Caco-2 (cell line): Measurements from ENCODE around the gene PUDP. TPM values are rescaled to one million over a fixed set of nuclear protein-coding genes. Genes with fewer than 3 reads are reported as not detected.

Source experiments
- BruUV-seq: library from RNA; stranded (reverse); fragments of 400-500 nt; replicated peaks from 2 replicates; lab custom pipeline; 2021; lab: Mats Ljungman, UMichigan
- CTCF ChIA-PET: fragments of 300-600 bp; sonication (Branson Sonifier 250); formaldehyde crosslinking; loops from one replicate; lab custom pipeline; 2022; ENCODE audit warnings: antibody characterized with exemption; lab: Charles Lee
- POLR2A ChIA-PET: fragments of 300-600 bp; sonication (Branson Sonifier 250); formaldehyde crosslinking; loops from one replicate; lab custom pipeline; 2022; ENCODE audit warnings: antibody characterized with exemption; lab: Charles Lee
- DNase-seq, 2 experiments: peaks; one replicate each; pipeline versions ENCODE4 v3.0.0 to v3.0.0-alpha.2; 2020 to 2022
- H3K27me3 ChIP-seq: replicated peaks from 2 replicates; pipeline ENCODE4 v1.6.0; 2011; ENCODE audit warnings: low read length; ENCODE audit not compliant: control insufficient read depth, insufficient read depth
- H3K36me3 ChIP-seq: 2 replicates; pipeline ENCODE4 v1.5.1; 2011; ENCODE audit warnings: low read length; ENCODE audit not compliant: control insufficient read depth, insufficient read depth
- H3K4me1 ChIP-seq: fragments of 250-450 bp; sonication (Bioruptor Pico); 2 replicates; pipeline ENCODE4 v1.5.1; 2020; ENCODE audit warnings: mild to moderate bottlenecking
- H3K4me3 ChIP-seq: 2 replicates; pipeline ENCODE4 v1.5.1; 2011; ENCODE audit warnings: low read depth, mild to moderate bottlenecking, control low read depth, low read length
- H3K9me3 ChIP-seq: fragments of 250-450 bp; sonication (Bioruptor Pico); 2 replicates; pipeline ENCODE4 v1.5.1; 2020; ENCODE audit warnings: mild to moderate bottlenecking, moderate library complexity
- H3K27ac Mint-ChIP-seq: one replicate; pipeline ENCODE4 v1.8.0; 2022; ENCODE audit warnings: mixed read lengths; ENCODE audit not compliant: unreplicated experiment
- H3K27me3 Mint-ChIP-seq: one replicate; pipeline ENCODE4 v1.8.0; 2022; ENCODE audit warnings: mixed read lengths; ENCODE audit not compliant: insufficient read depth, unreplicated experiment
- H3K36me3 Mint-ChIP-seq: one replicate; pipeline ENCODE4 v1.8.0; 2022; ENCODE audit warnings: mild to moderate bottlenecking, mixed read lengths; ENCODE audit not compliant: insufficient read depth, unreplicated experiment
- H3K4me1 Mint-ChIP-seq: one replicate; pipeline ENCODE4 v1.8.0; 2022; ENCODE audit warnings: low read depth, mixed read lengths; ENCODE audit not compliant: unreplicated experiment
- H3K4me3 Mint-ChIP-seq: one replicate; pipeline ENCODE4 v1.8.0; 2022; ENCODE audit warnings: mild to moderate bottlenecking, moderate library complexity, mixed read lengths; ENCODE audit not compliant: unreplicated experiment
- H3K9me3 Mint-ChIP-seq: one replicate; pipeline ENCODE4 v1.8.0; 2022; ENCODE audit warnings: mixed read lengths; ENCODE audit not compliant: unreplicated experiment
- intact Hi-C: fragments of 100-400 bp; cut with micrococcal nuclease; formaldehyde crosslinking; loops from one replicate; pipeline ENCODE4 v1.10.0; 2022; ENCODE audit not compliant: unreplicated experiment
- total RNA-seq: library from RNA; stranded (reverse); gene quantifications from 2 replicates; pipeline ENCODE4 v1.2.3, GENCODE V29; 2022
- TF ChIP-seq, protein P1 (sequence below), 2 experiments: fragments of 200-600 bp in 1 of 2; IDR thresholded peaks; 1 replicate in 1 of 2; 2 replicates in 1 of 2; pipeline versions ENCODE4 v1.5.1 to v1.8.0; 2011 to 2022; ENCODE audit warnings: antibody characterized with exemption in 1 of 2, control low read depth in 1 of 2, inconsistent platforms in 1 of 2, low read depth in 1 of 2, low read length in 1 of 2, mild to moderate bottlenecking in 1 of 2, moderate library complexity in 1 of 2; ENCODE audit not compliant: insufficient read depth in 1 of 2, severe bottlenecking in 1 of 2, unreplicated experiment in 1 of 2

PUDP gene
- total RNA-seq, 1 experiment from 2014 or later = 57.5 TPM

DNA sequence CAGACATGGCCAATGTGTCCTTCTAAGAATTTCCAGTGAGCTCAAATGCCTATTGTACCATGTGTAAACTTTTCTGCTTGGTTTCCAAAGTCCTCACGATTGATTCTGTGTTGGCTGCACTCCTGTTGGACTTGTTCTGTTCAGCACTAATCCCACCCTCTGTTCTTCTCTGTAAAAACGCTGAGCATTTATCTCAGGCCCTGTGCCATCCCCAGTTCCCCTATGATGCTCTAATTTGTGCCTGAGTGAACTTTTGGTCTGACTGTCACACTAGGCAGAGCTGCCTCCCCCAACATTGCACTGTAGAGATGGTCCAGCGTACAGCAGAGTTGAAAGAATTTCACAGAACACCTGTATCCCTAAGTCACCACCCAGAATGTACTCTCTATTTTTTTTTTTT, 76.6 kb downstream of the PUDP start:
- DNase-seq = no peak
- POLR2A ChIA-PET = no interaction called here
- Mint-ChIP-seq H3K4me3 (no peak overlapping the region), H3K36me3 (peaks cover 24% of the 10 kb centered on the region), H3K27me3 (no peaks in the 10 kb centered on the region), H3K4me1 (peaks cover 16% of the 10 kb centered on the region), H3K9me3 (no peaks in the 10 kb centered on the region), H3K27ac (peak overlapping the region; percentile 72)
- intact Hi-C loops = no loop called here
- TF ChIP-seq, protein P1, sequence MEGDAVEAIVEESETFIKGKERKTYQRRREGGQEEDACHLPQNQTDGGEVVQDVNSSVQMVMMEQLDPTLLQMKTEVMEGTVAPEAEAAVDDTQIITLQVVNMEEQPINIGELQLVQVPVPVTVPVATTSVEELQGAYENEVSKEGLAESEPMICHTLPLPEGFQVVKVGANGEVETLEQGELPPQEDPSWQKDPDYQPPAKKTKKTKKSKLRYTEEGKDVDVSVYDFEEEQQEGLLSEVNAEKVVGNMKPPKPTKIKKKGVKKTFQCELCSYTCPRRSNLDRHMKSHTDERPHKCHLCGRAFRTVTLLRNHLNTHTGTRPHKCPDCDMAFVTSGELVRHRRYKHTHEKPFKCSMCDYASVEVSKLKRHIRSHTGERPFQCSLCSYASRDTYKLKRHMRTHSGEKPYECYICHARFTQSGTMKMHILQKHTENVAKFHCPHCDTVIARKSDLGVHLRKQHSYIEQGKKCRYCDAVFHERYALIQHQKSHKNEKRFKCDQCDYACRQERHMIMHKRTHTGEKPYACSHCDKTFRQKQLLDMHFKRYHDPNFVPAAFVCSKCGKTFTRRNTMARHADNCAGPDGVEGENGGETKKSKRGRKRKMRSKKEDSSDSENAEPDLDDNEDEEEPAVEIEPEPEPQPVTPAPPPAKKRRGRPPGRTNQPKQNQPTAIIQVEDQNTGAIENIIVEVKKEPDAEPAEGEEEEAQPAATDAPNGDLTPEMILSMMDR (IDR thresholded peaks at IDR 0.05; ENCODE audit: insufficient read depth in 1 of 2, low read depth in 1 of 2, low read length in 1 of 2, severe bottlenecking in 1 of 2, unreplicated experiment in 1 of 2) = no peak
- Histone ChIP-seq H3K4me1 (peaks cover 7% of the 10 kb centered on the region; the same call in 1 of the 2 replicates), H3K9me3 (no peaks in the 10 kb centered on the region), H3K36me3 (no peaks in the 10 kb centered on the region), H3K27me3 (no peaks in the 10 kb centered on the region), H3K4me3 (no peak overlapping the region)
- no TSS peak for BruUV-seq
- CTCF ChIA-PET = no interaction called here

DNA sequence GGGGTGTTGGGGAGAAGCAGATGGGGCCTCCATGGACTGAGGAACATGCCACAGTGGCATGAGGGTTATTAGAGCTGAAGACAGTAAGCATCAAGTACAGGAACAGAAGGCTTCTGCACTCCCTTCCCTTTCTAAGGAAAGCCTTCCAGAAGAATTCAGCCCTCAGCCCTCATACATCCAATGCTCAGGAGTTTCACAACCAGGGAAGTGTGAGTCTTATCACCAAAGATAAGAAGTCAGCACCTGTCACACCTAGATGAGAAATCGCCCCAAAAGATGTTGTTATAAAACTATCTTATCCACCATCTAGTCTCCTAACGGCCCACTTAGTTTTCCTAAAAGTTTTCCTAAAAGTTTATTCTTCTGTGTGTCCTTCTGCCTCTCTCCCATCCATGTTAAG, 78.4 kb downstream of the PUDP start:
- no peaks in the 10 kb centered on the region for H3K27me3 ChIP-seq
- Mint-ChIP-seq H3K4me1 (peaks cover 16% of the 10 kb centered on the region), H3K27ac (no peak overlapping the region), H3K27me3 (no peaks in the 10 kb centered on the region), H3K4me3 (no peak overlapping the region), H3K9me3 (no peaks in the 10 kb centered on the region), H3K36me3 (peaks cover 24% of the 10 kb centered on the region)
- H3K9me3 ChIP-seq = no peaks in the 10 kb centered on the region
- TF ChIP-seq, protein P1 (IDR thresholded peaks at IDR 0.05; ENCODE audit: insufficient read depth in 1 of 2, low read depth in 1 of 2, low read length in 1 of 2, severe bottlenecking in 1 of 2, unreplicated experiment in 1 of 2) = no peak
- H3K4me1 ChIP-seq = peaks cover 7% of the 10 kb centered on the region; the same call in 1 of the 2 replicates
- ChIA-PET POLR2A (no interaction called here), CTCF (no interaction called here)
- no TSS peak for BruUV-seq
- H3K4me3 ChIP-seq = no peak overlapping the region
- intact Hi-C loops = no loop called here
- no peaks in the 10 kb centered on the region for H3K36me3 ChIP-seq
- peak in 1 of 2 experiments; percentile 11 for DNase-seq

DNA sequence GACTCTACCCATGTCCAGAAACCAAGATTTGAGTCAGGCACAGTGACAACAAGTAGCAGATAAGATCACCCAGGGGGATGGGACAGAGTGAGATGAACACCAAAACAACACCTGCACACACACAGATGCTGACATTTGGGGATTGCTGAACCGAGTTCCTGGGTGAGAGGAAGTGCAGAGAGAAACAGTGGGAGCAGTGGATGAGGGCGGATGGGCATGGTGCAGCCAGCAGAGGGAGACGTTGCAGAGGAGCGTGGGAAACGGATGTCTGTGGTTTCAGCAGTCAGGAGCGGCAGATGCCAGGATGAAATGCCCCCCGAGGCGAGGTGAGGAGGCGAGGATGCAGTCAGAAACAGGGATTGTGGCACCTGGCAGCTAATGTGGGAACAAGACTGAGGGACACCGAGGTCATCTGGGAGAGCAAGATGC, 79.0 kb downstream of the PUDP start:
- BruUV-seq = no TSS peak
- peaks cover 24% of the 10 kb centered on the region for H3K36me3 Mint-ChIP-seq
- no peak overlapping the region for H3K4me3 ChIP-seq
- H3K27me3 ChIP-seq = no peaks in the 10 kb centered on the region
- TF ChIP-seq, protein P1 (IDR thresholded peaks at IDR 0.05; ENCODE audit: insufficient read depth in 1 of 2, low read depth in 1 of 2, low read length in 1 of 2, severe bottlenecking in 1 of 2, unreplicated experiment in 1 of 2) = no peak
- ChIA-PET CTCF (no interaction called here), POLR2A (no interaction called here)
- peak overlapping the region; percentile 86 for H3K27ac Mint-ChIP-seq
- peaks cover 16% of the 10 kb centered on the region for H3K4me1 Mint-ChIP-seq
- no peaks in the 10 kb centered on the region for H3K9me3 Mint-ChIP-seq
- peaks cover 7% of the 10 kb centered on the region; the same call in 1 of the 2 replicates for H3K4me1 ChIP-seq
- no peak overlapping the region for H3K4me3 Mint-ChIP-seq
- no peaks in the 10 kb centered on the region for H3K36me3 ChIP-seq
- intact Hi-C loops = no loop called here
- H3K27me3 Mint-ChIP-seq = no peaks in the 10 kb centered on the region
- H3K9me3 ChIP-seq = no peaks in the 10 kb centered on the region
- no peak for DNase-seq
